Right ventricle myocardium superior (tissue), 1 donor: ENCODE measurements around the gene SLC37A1. TPM values are rescaled to one million over a fixed set of nuclear protein-coding genes. Genes with fewer than 3 reads are reported as not detected.

Experiments
- ATAC-seq: fragments of 200-7000 bp; cut with Tn5 transposase; one replicate; pipeline ENCODE4 v1.9.1; 2020; ENCODE audit warnings: mild to moderate bottlenecking; ENCODE audit not compliant: poor library complexity
- DNase-seq: peaks from one replicate; pipeline ENCODE4 v3.0.0-alpha.2; 2020
- intact Hi-C: fragments of 100-400 bp; cut with DNase I; formaldehyde crosslinking; loops from one replicate; pipeline ENCODE4 v1.11.2; 2022
- total RNA-seq: library from RNA; stranded (reverse); fragmentation: NEBNext Ultra II Directional; extraction: Animal tissue kit (Norgen Biotek cat#: 25700); gene quantifications from one replicate; pipeline ENCODE4 v1.2.1, GENCODE V29; 2021
- donor health status: DM: no; HTN: yes; CAD: no; lungs with severe emphysema.

SLC37A1 gene
- total RNA-seq, 1 donor from 2014 or later, result 3.8 TPM

DNA sequence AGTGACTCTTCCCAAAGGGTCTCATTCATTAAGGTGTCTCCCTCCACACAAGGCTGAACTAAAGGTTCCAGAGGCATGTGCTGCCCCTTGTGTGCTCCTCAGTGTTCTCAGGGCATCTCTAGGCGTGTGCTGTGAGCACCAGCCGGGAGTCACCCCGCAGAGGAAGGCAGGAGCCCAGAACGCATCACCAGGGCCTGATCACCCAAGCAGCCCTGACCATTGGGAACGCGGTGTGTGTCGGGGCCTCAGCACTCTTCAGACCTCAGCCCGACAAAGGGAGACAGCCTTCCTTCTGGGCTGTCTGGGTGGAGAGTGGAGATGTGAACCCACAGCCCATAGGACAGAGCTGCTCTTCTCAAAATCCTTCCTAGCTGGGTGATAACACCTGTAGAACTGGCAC, 9.1 kb downstream of the SLC37A1 start:
- intact Hi-C loops, result no loop called here
- no peak for ATAC-seq
- DNase-seq, result no peak

DNA sequence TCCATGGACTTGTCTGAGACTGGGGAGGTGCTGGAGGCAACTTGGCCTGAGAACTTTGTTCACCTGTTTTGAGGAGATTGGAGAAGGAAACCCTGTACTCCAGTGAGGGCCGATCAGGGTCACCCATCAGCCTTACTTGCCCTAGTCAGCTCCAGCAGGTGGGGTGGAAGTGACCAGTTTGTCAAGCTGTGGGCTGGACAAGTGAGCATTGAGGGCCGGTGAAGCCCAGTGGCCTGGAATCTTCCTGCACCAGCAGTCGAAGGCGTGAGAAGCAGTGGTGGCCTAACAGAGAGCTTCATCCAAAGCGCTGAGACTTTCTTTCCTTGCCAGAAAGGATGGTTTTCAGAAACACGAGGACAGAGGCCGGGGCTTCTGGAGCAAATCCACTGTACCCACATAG, 9.6 kb downstream of the SLC37A1 start:
- DNase-seq, result no peak
- intact Hi-C loops, result no loop called here
- ATAC-seq, result no peak

GRCh38 chr21:42523941-42524340, 10.3 kb downstream of the SLC37A1 start:
- no peak for DNase-seq
- intact Hi-C loops, result no loop called here
- no peak for ATAC-seq

DNA sequence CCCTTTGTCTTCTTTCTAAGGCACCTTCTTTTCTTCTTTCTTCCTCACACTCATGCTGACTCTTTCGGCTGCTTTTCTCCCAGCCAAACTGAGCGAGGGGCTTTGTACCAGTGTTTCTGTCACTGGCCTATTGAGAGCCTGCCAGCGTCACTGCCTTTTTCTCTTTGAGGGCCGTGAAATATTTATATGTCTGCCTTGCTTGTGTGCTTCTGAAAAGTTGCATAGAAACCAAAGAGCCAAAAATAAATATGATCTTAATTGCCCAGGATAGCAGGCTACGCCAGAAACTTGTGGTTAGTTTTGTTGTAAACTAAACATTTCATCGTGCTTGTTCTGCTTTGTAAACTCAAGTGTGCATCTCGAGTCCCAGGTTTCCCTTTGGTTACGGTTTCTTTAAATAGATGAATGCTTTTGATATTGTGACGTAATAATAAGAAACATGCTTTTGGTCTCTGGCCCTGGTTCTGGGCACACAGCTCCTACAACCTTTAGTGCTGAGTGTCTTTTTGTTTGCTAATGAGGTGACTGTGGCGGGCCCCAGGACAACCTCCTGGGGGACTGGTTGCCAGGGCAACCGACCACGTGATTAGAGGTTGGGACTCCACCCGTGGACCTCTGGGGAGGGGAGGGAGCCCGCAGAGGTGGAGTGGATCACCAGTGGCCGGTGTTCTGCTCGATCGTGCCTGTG, 10.8 kb downstream of the SLC37A1 start:
- intact Hi-C loops, result no loop called here
- peak; percentile 80 for DNase-seq

GRCh38 chr21:42525029-42525581, 11.5 kb downstream of the SLC37A1 start:
- intact Hi-C loops, result no loop called here
- no peak for DNase-seq
- peak; percentile 38 for ATAC-seq

More for the DNA sequence above, 10.8 kb downstream of the SLC37A1 start:
- ATAC-seq, result peak; percentile 76

DNA sequence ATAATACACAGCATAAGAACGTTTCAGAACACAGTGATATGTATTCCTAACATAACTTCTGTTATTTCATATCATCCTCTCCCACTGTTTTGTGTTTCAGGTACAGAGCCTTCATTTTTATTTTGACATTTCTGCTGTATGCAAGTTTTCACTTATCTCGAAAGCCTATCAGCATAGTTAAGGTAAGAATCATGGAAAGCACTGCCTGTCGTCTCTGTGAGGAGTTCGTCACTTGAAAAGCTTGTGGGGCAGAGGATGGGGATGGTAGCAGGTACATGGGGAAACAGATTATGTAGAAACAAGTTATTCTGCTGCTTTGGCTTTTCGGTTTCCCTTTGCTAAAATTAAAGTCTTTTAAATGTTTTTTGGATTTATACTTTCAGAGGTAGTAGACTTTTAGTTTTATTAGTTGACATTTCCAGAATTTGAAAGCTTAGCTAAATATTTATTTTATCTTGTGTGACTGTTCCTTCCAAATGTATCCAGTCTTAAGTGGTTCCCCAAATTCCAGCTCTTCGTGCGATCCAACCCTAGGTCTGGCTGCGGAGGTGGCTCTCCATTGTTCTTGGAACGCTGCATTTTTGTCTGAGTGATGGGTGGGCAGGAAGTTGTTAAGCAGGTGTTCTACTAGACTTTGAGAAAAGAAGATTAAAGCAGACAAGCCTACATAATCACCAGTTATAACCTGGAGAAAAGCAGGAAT, 12.2 kb downstream of the SLC37A1 start:
- DNase-seq (no peak), ATAC-seq (no peak)
- intact Hi-C loops, result no loop called here

DNA sequence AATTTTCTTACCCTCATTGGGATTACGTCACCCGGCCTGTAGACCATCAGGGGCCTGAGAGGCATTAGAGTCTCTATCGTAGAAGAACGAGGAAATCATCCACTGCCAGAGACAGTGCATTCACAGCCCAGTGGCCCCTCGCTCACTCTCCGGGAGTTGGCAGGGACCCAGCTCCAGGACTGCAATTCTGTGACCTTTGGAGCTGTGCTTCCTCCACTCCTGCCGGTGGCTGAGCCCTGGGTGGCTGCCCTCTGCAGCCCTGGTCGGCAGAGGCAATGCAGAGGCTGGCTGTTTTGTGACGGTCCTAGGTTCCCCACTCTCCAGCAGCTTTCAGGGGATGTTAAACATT, 12.7 kb downstream of the SLC37A1 start:
- ATAC-seq (peak; percentile 48), DNase-seq (peak; percentile 60)
- intact Hi-C loops, result no loop called here

DNA sequence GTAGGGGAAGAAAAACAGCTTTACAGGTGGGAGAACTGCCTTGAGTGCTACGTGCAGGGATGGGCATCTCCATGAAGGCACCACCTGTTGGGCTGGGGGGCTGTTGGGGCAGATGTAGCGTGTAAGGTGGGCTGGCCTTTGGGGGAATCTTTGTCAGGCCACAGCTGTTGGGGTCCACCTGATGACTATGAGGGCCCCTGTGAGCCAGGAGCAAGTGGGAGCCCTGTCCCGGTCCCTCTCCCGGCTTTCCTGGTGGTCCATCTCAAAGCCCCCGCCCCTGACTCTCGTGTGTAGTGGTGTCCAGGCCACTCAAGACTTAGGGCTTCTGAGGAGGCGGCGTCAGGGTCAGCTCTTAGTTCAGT, 13.5 kb downstream of the SLC37A1 start:
- intact Hi-C loops, result no loop called here
- ATAC-seq, result no peak
- DNase-seq, result no peak

GRCh38 chr21:42527489-42528158, 14.0 kb downstream of the SLC37A1 start:
- ATAC-seq (no peak), DNase-seq (no peak)
- intact Hi-C loops, result no loop called here

- no peak for ATAC-seq
- peak; percentile 23 for DNase-seq
- intact Hi-C loops, result no loop called here
These were observed 16.5 kb downstream of the SLC37A1 start for GRCh38 chr21:42530167-42530518.

GRCh38 chr21:42531771-42532170, 18.1 kb downstream of the SLC37A1 start:
- no peak for ATAC-seq
- intact Hi-C loops, result no loop called here
- no peak for DNase-seq

DNA sequence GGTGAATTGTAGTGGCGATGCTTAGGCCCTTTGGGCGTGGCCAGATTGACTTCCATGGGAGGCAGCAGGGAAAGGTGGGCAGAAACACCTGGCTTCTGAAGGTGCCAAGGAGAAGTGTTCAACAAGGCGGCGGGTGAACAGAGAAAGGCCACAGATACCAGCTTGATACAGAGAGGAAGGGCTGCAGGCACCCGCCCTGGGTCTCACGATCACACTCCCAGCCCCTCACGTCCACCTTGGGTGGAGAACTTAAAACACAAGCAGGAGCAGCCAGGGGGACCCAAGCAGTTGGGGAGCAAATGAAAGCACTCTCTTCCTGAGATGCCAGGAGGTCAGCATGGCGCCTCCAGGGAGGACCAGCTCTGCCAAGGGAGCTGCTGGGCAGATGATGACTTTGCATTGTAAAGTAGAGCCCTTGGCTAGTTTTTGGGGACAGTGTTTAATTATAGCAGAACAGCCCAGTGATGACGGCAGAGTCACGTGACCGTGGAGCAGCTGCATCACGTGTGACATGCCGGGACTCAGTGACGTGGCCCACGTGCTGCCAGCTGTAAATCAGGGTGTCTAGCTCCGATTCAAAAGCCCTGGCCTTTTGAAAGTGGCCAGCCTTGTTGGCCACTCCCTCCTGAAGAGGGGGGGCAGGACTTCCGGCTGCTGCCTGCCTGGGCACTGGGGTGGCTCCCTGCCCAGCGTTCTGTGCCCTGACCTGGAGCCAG, 19.0 kb downstream of the SLC37A1 start:
- intact Hi-C loops, result no loop called here
- peak; percentile 71 for DNase-seq

DNA sequence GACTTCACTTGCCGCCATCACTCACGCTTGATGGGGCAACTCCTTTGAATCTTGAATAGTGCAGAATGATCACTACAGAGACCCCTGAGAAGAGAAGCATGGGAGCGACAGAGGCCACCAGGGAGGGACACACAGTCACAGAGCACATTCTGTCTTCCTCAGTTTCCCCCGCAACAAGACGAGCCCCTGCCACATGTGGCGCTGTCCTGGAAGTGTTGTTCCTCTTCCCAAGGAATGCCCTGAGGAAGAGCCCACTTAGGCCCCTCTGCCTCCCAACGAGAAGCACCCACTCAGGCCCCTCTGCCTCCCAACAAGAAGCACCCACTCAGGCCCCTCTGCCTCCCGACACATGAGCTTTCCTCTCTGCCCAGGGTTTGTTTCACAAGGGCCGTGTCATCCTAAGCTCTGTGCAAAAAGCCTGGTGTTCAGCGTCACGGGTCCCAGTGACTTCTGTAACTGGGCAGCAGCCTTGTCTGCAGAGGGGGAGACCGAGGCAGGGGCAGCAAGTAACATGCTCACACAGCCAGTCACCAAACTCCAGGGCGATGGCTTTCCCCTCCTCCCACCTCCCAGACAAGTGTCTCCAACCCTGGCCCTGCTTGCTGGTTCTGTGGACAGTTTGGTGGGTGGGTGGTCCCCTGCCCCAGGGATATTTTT, 19.8 kb downstream of the SLC37A1 start:
- ATAC-seq, result no peak
- peak; percentile 32 for DNase-seq
- intact Hi-C loops, result no loop called here

More for the DNA sequence above, 19.0 kb downstream of the SLC37A1 start:
- peak; percentile 74 for ATAC-seq

- no peak for DNase-seq
- intact Hi-C loops, result no loop called here
- no peak for ATAC-seq
These were observed 20.3 kb downstream of the SLC37A1 start for GRCh38 chr21:42533963-42534355.

DNA sequence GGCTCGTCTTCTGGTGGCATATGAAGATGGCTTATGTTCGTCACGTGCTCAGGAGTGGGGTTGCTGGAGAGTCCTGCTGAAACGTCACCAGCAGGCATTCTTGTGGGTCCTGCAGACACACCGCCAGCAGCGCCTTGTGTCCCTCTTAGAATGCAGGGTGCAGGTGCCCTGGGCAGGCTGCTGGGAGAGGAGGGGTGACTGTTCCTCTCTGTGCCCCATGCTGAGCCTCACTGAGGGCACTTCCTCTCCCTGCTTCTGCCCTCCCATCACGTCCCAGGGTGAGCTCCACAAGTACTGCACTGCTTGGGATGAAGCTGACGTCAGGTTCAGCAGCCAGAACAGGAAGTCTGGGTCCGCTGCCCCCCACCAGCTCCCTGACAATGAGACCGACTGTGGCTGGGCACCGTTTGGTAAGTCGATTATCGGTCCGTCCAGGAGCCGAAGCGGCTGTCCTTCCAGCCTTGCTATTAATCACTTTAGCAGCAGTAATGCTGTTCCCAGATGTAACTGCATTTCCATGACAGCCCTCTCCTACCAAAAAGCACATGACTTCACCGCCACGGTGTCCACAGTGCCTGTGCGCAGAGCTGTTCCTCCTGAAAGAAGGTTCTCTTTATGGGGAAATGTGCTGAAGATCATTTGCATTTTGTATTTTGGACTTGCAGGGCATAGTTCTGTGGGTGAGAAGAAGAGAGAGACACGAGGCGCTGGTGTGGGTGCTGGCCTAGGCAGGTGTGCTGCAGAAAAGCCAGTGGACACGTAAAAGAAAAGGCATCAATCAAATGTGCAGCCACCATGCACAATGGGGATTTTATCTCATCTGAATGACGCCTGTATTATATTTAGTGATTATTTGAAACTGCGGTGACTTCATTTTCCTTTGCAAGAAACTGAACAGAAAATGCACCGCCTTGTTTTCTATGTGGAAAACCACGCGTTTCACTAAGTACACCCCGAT, 21.0 kb downstream of the SLC37A1 start:
- peak; percentile 11 for ATAC-seq
- intact Hi-C loops, result no loop called here
- DNase-seq, result peak; percentile 46

GRCh38 chr21:42535602-42536171, 22.0 kb downstream of the SLC37A1 start:
- intact Hi-C loops, result no loop called here
- DNase-seq (peak; percentile 34), ATAC-seq (no peak)

GRCh38 chr21:42536601-42537000, 22.9 kb downstream of the SLC37A1 start:
- intact Hi-C loops, result no loop called here
- ATAC-seq (no peak), DNase-seq (no peak)
